ENCODE measurements around the gene PHACTR1.

DNA sequence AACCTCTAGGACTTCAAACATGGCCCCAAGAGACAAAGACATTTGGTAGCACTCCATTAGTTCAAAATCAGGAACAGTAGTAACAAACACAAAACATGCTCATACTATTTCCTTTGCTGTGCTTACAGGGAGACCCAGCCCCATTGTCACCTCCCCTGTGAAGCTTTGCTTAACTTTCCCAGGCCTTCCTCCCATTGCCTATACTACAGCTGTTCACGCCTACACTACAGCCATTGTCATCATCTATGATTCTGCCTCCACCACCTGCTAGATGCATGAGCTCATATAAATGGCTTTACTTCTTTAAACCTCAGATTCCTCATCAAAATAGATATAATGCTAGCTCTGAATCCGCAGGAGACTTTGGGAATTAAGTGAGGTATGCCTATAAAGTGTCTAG, 8.7 kb downstream of the PHACTR1 start:
- no peak for TF ChIP-seq LEF1 (IDR thresholded peaks at IDR 0.05; ENCODE audit: borderline replicate concordance)
- no peak for TF ChIP-seq SP1 (IDR thresholded peaks at IDR 0.05)
- TF ChIP-seq ARNT (IDR thresholded peaks at IDR 0.05), result no peak
- TF ChIP-seq TARDBP (IDR thresholded peaks at IDR 0.05), result no peak
- no peak for TF ChIP-seq FOXM1 (IDR thresholded peaks at IDR 0.05; ENCODE audit: borderline replicate concordance)
- no peak for TF ChIP-seq SUZ12 (IDR thresholded peaks at IDR 0.05)
